GM20000 (cell line): ENCODE results near the gene ARHGAP1.

Source experiments
- DNase-seq: peaks from one replicate; pipeline ENCODE4 v3.0.0; 2012; ENCODE audit warnings: low spot score
- CTCF ChIP-seq: IDR thresholded peaks from 2 replicates; pipeline ENCODE4 v1.5.1; 2012; ENCODE audit warnings: mild to moderate bottlenecking, control low read depth; ENCODE audit errors: extremely low read depth, missing control alignments

ARHGAP1 gene

GRCh38 chr11:46637546-46637945 lies 62.9 kb downstream of the ARHGAP1 start:
- TF ChIP-seq CTCF, result no peak
- no peak for DNase-seq

DNA sequence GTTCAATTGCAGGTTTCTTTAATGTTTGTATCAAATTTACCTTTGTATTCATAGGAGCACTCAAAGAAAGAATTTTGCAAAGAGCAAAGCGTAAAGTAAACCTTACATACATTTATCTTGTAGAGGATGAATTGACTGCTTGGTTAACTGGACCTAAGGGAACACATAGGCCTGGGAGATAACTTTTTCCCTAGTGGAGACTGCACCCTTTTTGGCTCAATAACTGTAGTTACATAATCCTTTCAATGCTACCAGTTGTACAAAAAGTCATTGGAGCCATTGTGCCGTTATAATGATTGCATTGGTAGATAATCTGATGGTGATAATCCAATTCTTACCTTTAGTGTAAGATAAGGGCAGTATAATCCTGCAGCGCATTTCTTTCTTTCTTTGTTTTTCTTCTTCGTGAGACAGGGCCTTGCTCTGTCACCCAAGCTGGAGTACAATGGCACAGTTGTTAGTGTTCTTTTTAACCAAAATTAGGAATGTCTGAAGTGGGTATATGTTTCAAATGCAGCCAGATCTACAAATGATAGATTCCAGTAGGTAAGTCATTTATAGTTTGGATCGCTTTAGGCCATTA lies 64.8 kb downstream of the ARHGAP1 start:
- DNase-seq, result no peak
- TF ChIP-seq CTCF, result no peak

GRCh38 chr11:46633291-46634217 lies 66.9 kb downstream of the ARHGAP1 start:
- TF ChIP-seq CTCF, result no peak
- DNase-seq, result no peak

DNA sequence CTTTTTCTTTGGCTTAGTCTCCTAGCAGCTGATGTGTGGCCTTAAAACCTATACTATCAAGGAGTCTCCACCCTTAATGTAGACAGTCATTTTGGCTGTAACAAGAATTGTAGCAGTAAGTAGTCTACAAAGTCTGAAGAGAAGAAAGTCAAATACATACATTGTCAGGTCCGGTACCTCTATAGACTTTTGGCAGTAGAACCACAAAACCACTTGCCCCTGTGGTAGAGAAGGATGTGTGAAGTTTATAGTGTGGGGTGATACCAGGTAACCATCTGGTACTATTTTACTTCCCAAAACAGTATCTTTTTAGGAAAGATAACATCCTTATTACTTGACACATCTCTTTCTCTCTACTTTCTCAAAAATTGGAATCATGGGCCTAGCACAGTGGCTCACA lies 67.9 kb downstream of the ARHGAP1 start:
- DNase-seq, result no peak
- no peak for TF ChIP-seq CTCF

- DNase-seq, result no peak
- TF ChIP-seq CTCF, result no peak
These were observed 68.7 kb downstream of the ARHGAP1 start for GRCh38 chr11:46631676-46632075.

- no peak for TF ChIP-seq CTCF
- no peak for DNase-seq
These were observed 70.2 kb downstream of the ARHGAP1 start for GRCh38 chr11:46630237-46630636.

DNA sequence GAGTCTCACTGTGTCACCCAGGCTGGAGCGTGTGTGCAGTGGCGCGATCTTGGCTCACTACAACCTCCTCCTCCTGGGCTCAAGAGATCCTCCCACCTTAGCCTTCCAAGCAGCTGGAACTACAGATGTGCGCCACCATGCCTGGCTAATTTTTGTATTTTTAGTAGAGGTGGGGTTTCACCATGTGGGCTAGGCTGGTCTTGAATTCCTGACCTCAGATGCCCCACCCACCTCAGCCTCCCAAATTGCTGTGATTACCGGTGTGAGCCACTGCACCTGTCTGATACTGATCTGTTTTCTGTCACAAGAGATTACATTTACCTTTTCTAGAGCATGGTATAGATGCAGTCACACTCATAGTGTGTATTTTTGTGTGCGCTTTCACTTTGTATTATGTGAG lies 71.5 kb downstream of the ARHGAP1 start:
- no peak for TF ChIP-seq CTCF
- DNase-seq, result no peak
